ENCODE results near the gene LPCAT3.

DNA sequence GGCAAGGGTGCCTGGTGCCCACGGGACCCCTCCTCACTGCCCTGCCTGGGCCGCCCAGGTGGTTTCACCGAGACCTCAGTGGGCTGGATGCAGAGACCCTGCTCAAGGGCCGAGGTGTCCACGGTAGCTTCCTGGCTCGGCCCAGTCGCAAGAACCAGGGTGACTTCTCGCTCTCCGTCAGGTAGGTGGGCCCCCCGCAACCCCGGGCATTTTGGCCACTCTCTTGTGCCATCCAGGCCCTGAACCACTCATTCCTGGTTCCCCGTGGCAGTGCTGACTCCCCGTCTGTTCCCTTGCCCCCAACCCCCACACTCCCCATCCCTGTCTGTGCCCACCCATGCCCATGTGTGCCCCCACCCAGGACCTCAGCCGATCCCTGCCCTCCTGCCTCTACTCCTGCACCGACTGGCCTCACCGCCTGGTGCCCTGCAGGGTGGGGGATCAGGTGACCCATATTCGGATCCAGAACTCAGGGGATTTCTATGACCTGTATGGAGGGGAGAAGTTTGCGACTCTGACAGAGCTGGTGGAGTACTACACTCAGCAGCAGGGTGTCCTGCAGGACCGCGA, 66.6 kb downstream of the LPCAT3 start:
- no peak for TF ChIP-seq POLR2A (IDR thresholded peaks at IDR 0.05; ENCODE audit: low read length)
- TF ChIP-seq GATA1 (IDR thresholded peaks at IDR 0.05; ENCODE audit: low read depth, low read length): no peak
